Calu3 (cell line): Measurements from ENCODE around the gene AGAP3. TPM values are rescaled to one million over a fixed set of nuclear protein-coding genes. Genes with fewer than 3 reads are reported as not detected.
A peak's percentile ranks its signal among the peaks of the same experiment; 100 is the strongest.

ENCODE experiments used
- BruUV-seq: library from RNA; stranded (reverse); fragments of 400-500 nt; replicated peaks from 2 replicates; lab custom pipeline; 2021; lab: Mats Ljungman, UMichigan
- CTCF ChIA-PET: fragments of 300-600 bp; sonication (Branson Sonifier 250); formaldehyde crosslinking; loops from one replicate; lab custom pipeline; 2022; ENCODE audit warnings: antibody characterized with exemption; lab: Charles Lee
- DNase-seq: peaks from one replicate; pipeline ENCODE4 v3.0.0; 2022
- H3K27ac Mint-ChIP-seq: one replicate; pipeline ENCODE4 v1.8.0; 2022; ENCODE audit warnings: mixed read lengths; ENCODE audit not compliant: unreplicated experiment
- H3K27me3 Mint-ChIP-seq: one replicate; pipeline ENCODE4 v1.8.0; 2022; ENCODE audit warnings: mixed read lengths; ENCODE audit not compliant: unreplicated experiment
- H3K36me3 Mint-ChIP-seq: one replicate; pipeline ENCODE4 v1.8.0; 2022; ENCODE audit warnings: mild to moderate bottlenecking, moderate library complexity, mixed read lengths; ENCODE audit not compliant: insufficient read depth, unreplicated experiment
- H3K4me1 Mint-ChIP-seq: one replicate; pipeline ENCODE4 v1.8.0; 2022; ENCODE audit warnings: mild to moderate bottlenecking, low read depth, mixed read lengths; ENCODE audit not compliant: unreplicated experiment
- H3K4me3 Mint-ChIP-seq: one replicate; pipeline ENCODE4 v1.8.0; 2022; ENCODE audit warnings: mild to moderate bottlenecking, low read depth, moderate library complexity, mixed read lengths; ENCODE audit not compliant: unreplicated experiment
- H3K9me3 Mint-ChIP-seq: one replicate; pipeline ENCODE4 v1.8.0; 2022; ENCODE audit warnings: low read depth, mixed read lengths; ENCODE audit not compliant: unreplicated experiment
- CTCF ChIP-seq: fragments of 200-600 bp; IDR thresholded peaks from one replicate; pipeline ENCODE4 v1.8.0; 2022; ENCODE audit warnings: antibody characterized with exemption; ENCODE audit not compliant: unreplicated experiment
- intact Hi-C: fragments of 100-400 bp; cut with micrococcal nuclease; formaldehyde crosslinking; loops from one replicate; pipeline ENCODE4 v1.10.0; 2022; ENCODE audit not compliant: unreplicated experiment
- total RNA-seq: library from RNA; stranded (reverse); gene quantifications from 2 replicates; pipeline ENCODE4 v1.2.3, GENCODE V29; 2022

Gene AGAP3
- total RNA-seq, 1 experiment from 2014 or later: 73.4 TPM

- DNase-seq: peak; percentile 35
- peak overlapping the region; percentile 61 for H3K27ac Mint-ChIP-seq
- CTCF ChIA-PET: interaction anchor here (1.0 kb wide), 1 partner anchor 53 kb away, joined by 3 read pairs; the partner anchor contains the start of gene ABCB8
- H3K4me1 Mint-ChIP-seq: peaks cover 24% of the 10 kb centered on the region
- H3K4me3 Mint-ChIP-seq: peak overlapping the region; percentile 98
- no peak for TF ChIP-seq CTCF
- intact Hi-C loops: loop anchor here (5.0 kb wide), 1 partner anchor 54 kb away; the partner anchor contains the start of gene ABCB8
- BruUV-seq: no TSS peak
- H3K27me3 Mint-ChIP-seq: no peaks in the 10 kb centered on the region
- H3K36me3 Mint-ChIP-seq: peaks cover 63% of the 10 kb centered on the region
- no peaks in the 10 kb centered on the region for H3K9me3 Mint-ChIP-seq
These were observed 4.8 kb upstream of the AGAP3 start for GRCh38 chr7:151081170-151082101.

GRCh38 chr7:151082141-151083070 lies 3.9 kb upstream of the AGAP3 start:
- intact Hi-C loops: loop anchor here (5.0 kb wide), 1 partner anchor 55 kb away; the partner anchor contains the start of gene ABCB8
- H3K4me1 Mint-ChIP-seq: peaks cover 24% of the 10 kb centered on the region

GRCh38 chr7:151083071-151083823 lies 3.0 kb upstream of the AGAP3 start, which contains the start of gene TMUB1:
Gene TMUB1, minus strand, starts transcription at chr7:151083493. Its CDS starts 930 bp downstream, at chr7:151082563.
- CTCF ChIA-PET: interaction anchor here (0.8 to 1.2 kb wide), 2 partner anchors 27 to 55 kb away, joined by 4 to 5 read pairs; partner anchors contain the start of gene ABCB8
- no TSS peak for BruUV-seq

More at GRCh38 chr7:151082141-151083070, 3.9 kb upstream of the AGAP3 start:
- CTCF ChIA-PET: interaction anchor here (1.2 kb wide), 1 partner anchor 54 kb away, joined by 5 read pairs; the partner anchor contains the start of gene ABCB8
- H3K27me3 Mint-ChIP-seq: no peaks in the 10 kb centered on the region
- H3K4me3 Mint-ChIP-seq: peak overlapping the region; percentile 98
- DNase-seq: no peak
- peaks cover 63% of the 10 kb centered on the region for H3K36me3 Mint-ChIP-seq
- no peaks in the 10 kb centered on the region for H3K9me3 Mint-ChIP-seq
- TF ChIP-seq CTCF: no peak
- peak overlapping the region; percentile 61 for H3K27ac Mint-ChIP-seq
- BruUV-seq: no TSS peak

More at GRCh38 chr7:151083071-151083823, 3.0 kb upstream of the AGAP3 start, which contains the start of gene TMUB1:
- no peaks in the 10 kb centered on the region for H3K9me3 Mint-ChIP-seq
- no peaks in the 10 kb centered on the region for H3K27me3 Mint-ChIP-seq
- peak within 1 kb of the TSS; percentile 61 for H3K27ac Mint-ChIP-seq
- peaks cover 70% of the 10 kb centered on the region for H3K36me3 Mint-ChIP-seq
- H3K4me1 Mint-ChIP-seq: peaks cover 24% of the 10 kb centered on the region
- peak; percentile 78 for DNase-seq
- intact Hi-C loops: loop anchor here (5.0 kb wide), 1 partner anchor 56 kb away; the partner anchor contains the start of gene ABCB8
- no peak for TF ChIP-seq CTCF
- H3K4me3 Mint-ChIP-seq: peak within 1 kb of the TSS; percentile 98
